ENCODE data around the gene A2M.
"Not testable (repeated sequence)": the region's sequence is repeated elsewhere in the genome, so short reads cannot be mapped to it uniquely, and the experiment has no call there.

The A2M gene

DNA sequence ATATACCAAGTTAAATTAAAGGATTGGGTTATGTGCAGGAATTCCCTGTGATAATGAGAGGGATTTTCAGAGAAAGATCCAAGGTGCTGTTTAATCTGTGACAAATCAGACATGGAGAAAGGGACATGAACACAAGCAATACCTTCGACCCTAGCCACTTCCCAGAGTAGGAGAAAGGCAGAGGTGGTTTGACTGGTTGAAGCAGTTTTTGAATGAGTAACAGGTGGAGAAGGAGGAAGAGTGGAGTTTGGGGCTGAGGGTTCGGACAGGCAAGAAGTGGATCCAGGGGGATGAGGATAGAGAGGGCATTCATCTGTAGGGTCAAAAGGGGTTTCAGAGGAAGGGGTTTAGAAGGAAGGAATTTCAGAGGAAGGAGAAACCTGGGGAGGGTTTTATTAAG, 27.4 kb upstream of the A2M start:
- H3K36me3 ChIP-seq (replicated peaks; ENCODE audit: low read depth, low read length): no peaks in the 10 kb centered on the region
- no peaks in the 10 kb centered on the region for H4K20me1 ChIP-seq (ENCODE audit: insufficient read depth, low read length)
- H2AFZ ChIP-seq (ENCODE audit: low read depth, low read length): no peak overlapping the region
- peaks cover 3% of the 10 kb centered on the region; the same call in 1 of the 2 replicates for H3K4me1 ChIP-seq (ENCODE audit: low read length)
- H3K79me2 ChIP-seq (ENCODE audit: low read length): no peaks in the 10 kb centered on the region
- no peak overlapping the region for H3K4me3 ChIP-seq (ENCODE audit: low read length)
- no peak overlapping the region for H3K27ac ChIP-seq (ENCODE audit: low read length)
- H3K27me3 ChIP-seq (ENCODE audit: low read depth, low read length): no peaks in the 10 kb centered on the region
- no peak overlapping the region for H3K9ac ChIP-seq (ENCODE audit: low read length)
- H3K9me3 ChIP-seq (ENCODE audit: insufficient read depth, low read length): peaks cover 14% of the 10 kb centered on the region; the same call in 1 of the 2 replicates
- H3K4me2 ChIP-seq (ENCODE audit: low read length): no peak overlapping the region
- no peak for TF ChIP-seq EZH2phosphoT487 (IDR thresholded peaks at IDR 0.05; ENCODE audit: low read depth)
- TF ChIP-seq, protein P1, sequence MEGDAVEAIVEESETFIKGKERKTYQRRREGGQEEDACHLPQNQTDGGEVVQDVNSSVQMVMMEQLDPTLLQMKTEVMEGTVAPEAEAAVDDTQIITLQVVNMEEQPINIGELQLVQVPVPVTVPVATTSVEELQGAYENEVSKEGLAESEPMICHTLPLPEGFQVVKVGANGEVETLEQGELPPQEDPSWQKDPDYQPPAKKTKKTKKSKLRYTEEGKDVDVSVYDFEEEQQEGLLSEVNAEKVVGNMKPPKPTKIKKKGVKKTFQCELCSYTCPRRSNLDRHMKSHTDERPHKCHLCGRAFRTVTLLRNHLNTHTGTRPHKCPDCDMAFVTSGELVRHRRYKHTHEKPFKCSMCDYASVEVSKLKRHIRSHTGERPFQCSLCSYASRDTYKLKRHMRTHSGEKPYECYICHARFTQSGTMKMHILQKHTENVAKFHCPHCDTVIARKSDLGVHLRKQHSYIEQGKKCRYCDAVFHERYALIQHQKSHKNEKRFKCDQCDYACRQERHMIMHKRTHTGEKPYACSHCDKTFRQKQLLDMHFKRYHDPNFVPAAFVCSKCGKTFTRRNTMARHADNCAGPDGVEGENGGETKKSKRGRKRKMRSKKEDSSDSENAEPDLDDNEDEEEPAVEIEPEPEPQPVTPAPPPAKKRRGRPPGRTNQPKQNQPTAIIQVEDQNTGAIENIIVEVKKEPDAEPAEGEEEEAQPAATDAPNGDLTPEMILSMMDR (IDR thresholded peaks at IDR 0.05; ENCODE audit: low read depth, low read length): no peak

DNA sequence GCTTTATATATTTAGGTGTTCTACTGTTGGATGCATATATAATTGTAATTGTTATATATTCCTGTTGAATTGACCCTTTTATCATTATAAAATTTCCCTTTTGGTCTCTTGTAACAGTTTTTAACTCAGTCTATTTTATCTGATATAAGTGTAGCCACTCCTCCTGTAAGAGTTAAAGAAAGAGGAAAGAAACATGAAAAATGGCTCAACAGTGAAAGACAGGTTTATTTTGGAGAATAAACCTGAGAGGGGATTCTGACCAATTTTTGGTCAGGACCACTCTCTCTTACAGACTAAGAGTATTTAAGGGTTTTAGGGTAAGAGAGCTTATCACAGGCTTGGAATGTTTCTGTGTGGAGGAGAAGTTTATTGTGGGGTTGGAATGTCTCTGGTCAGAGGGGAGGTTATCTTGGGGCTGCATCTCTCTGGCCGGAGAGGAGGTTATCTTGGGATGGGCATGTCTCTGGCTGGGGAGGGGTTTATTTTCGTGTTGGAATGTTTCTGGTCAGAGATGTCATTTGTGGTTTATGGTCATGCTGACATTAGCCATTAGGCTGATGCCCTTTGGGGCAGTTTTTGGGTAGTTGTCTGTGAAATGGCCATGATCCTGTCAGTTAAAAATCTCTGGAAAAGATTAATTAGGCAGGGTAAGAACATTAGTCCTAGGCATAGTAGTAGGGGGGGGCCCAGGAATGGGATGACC, 24.0 kb upstream of the A2M start:
- H3K27me3 ChIP-seq (ENCODE audit: low read depth, low read length); H3K4me3 ChIP-seq (ENCODE audit: low read length); H4K20me1 ChIP-seq (ENCODE audit: insufficient read depth, low read length); H3K9ac ChIP-seq (ENCODE audit: low read length); H3K4me1 ChIP-seq (ENCODE audit: low read length); H3K4me2 ChIP-seq (ENCODE audit: low read length); H3K36me3 ChIP-seq (replicated peaks; ENCODE audit: low read depth, low read length); H3K27ac ChIP-seq (ENCODE audit: low read length); H2AFZ ChIP-seq (ENCODE audit: low read depth, low read length); H3K79me2 ChIP-seq (ENCODE audit: low read length); H3K9me3 ChIP-seq (ENCODE audit: insufficient read depth, low read length): not testable (repeated sequence)

DNA sequence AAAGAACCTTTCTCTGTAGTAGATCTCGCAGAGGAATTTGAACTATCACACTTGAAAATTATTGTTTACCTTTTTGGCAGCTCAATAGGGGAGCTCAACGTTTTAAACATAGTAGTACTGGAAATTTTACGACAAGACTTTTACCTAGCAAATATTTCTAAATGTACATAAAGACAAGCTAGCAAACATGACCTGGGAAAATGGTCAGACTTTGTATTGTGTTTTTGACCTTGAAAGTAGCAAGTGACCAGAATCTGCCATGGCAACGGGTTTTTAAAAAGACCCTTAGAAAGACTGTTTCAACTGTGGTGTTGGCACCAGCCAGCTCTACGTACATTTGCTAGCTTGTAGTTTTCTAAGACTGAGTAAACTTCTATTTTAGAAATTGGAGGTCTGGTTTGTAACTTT, 20.2 kb upstream of the A2M start:
- Histone ChIP-seq H3K27ac (ENCODE audit: low read length) (no peak overlapping the region), H2AFZ (ENCODE audit: low read depth, low read length) (no peak overlapping the region), H3K36me3 (replicated peaks; ENCODE audit: low read depth, low read length) (no peaks in the 10 kb centered on the region), H3K79me2 (ENCODE audit: low read length) (no peaks in the 10 kb centered on the region), H3K9me3 (ENCODE audit: insufficient read depth, low read length) (0 out of 2 replicates have a peak, but pooled peaks cover 3% of the 10 kb centered on the region), H3K4me2 (ENCODE audit: low read length) (no peak overlapping the region), H3K4me3 (ENCODE audit: low read length) (no peak overlapping the region), H3K4me1 (ENCODE audit: low read length) (no peaks in the 10 kb centered on the region), H4K20me1 (ENCODE audit: insufficient read depth, low read length) (no peaks in the 10 kb centered on the region), H3K27me3 (ENCODE audit: low read depth, low read length) (no peaks in the 10 kb centered on the region), H3K9ac (ENCODE audit: low read length) (no peak overlapping the region)
- TF ChIP-seq EZH2phosphoT487 (IDR thresholded peaks at IDR 0.05; ENCODE audit: low read depth): no peak
- TF ChIP-seq, protein P1 (IDR thresholded peaks at IDR 0.05; ENCODE audit: low read depth, low read length): no peak

DNA sequence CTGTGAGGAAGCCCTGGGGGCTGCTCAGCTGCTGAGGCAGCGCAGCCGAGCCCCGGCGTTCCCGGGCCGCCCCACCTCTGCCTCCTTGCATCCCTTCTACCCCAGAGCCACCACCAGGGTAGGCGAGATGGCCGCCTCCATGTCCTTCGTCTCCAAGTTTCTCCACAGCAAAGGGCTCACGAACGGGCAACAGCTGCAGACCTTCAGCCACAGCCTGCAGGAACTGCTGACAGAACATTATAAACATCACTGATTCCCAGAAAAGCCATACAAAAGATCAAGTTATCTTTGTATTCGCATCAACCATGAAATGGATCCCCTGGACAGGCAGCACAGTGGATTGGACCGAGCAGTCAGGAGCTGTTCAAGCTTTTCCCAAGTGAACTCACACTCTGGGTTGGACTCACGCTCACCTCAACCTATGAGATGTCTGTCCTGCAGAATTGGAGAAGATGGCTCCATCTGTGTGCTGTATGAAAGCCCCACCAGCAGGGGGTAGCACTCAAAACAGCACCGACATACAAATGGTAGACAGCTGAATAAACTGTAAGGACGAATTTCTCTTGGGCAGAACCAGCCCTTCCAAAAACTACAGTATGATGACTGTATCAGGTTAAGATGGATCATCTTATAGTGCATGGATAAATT, 19.4 kb upstream of the A2M start:
- H3K4me2 ChIP-seq (ENCODE audit: low read length): no peak overlapping the region
- H4K20me1 ChIP-seq (ENCODE audit: insufficient read depth, low read length): no peaks in the 10 kb centered on the region
- no peaks in the 10 kb centered on the region for H3K27me3 ChIP-seq (ENCODE audit: low read depth, low read length)
- H3K36me3 ChIP-seq (replicated peaks; ENCODE audit: low read depth, low read length): no peaks in the 10 kb centered on the region
- no peaks in the 10 kb centered on the region for H3K4me1 ChIP-seq (ENCODE audit: low read length)
- TF ChIP-seq, protein P1 (IDR thresholded peaks at IDR 0.05; ENCODE audit: low read depth, low read length): peak; percentile 52
- no peak for TF ChIP-seq EZH2phosphoT487 (IDR thresholded peaks at IDR 0.05; ENCODE audit: low read depth)
- no peak overlapping the region for H2AFZ ChIP-seq (ENCODE audit: low read depth, low read length)
- no peaks in the 10 kb centered on the region for H3K79me2 ChIP-seq (ENCODE audit: low read length)
- no peaks in the 10 kb centered on the region for H3K9me3 ChIP-seq (ENCODE audit: insufficient read depth, low read length)
- H3K9ac ChIP-seq (ENCODE audit: low read length): no peak overlapping the region
- H3K27ac ChIP-seq (ENCODE audit: low read length): no peak overlapping the region
- no peak overlapping the region for H3K4me3 ChIP-seq (ENCODE audit: low read length)
